GM12801 (cell line): ENCODE data around the gene ARHGAP26.

Experiments
- TF ChIP-seq, protein P1 (sequence below): IDR thresholded peaks from one replicate; pipeline ENCODE4 v1.5.1; 2011; ENCODE audit warnings: control low read depth; ENCODE audit not compliant: insufficient read length; ENCODE audit errors: extremely low read depth

ARHGAP26 gene

DNA sequence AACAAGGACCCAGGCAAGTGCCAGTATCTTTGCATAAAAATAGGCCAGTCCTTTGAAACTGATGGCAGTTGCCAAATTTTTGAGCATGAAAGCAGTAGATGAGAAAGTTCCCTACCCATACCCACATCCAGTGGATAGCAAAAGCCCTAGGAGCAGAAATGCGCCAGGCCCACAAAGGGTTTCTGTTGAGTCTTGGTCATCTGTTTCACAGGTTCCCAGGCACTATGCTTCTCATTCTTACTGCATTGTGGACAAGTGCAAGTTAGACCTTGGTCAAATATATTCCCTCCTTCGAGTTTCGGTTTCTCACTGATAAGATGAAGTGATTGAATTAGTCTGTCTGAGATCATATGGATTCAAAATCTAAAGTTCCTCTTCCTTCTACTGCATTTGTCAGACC is 481.0 kb downstream of the ARHGAP26 start:
- TF ChIP-seq, protein P1, sequence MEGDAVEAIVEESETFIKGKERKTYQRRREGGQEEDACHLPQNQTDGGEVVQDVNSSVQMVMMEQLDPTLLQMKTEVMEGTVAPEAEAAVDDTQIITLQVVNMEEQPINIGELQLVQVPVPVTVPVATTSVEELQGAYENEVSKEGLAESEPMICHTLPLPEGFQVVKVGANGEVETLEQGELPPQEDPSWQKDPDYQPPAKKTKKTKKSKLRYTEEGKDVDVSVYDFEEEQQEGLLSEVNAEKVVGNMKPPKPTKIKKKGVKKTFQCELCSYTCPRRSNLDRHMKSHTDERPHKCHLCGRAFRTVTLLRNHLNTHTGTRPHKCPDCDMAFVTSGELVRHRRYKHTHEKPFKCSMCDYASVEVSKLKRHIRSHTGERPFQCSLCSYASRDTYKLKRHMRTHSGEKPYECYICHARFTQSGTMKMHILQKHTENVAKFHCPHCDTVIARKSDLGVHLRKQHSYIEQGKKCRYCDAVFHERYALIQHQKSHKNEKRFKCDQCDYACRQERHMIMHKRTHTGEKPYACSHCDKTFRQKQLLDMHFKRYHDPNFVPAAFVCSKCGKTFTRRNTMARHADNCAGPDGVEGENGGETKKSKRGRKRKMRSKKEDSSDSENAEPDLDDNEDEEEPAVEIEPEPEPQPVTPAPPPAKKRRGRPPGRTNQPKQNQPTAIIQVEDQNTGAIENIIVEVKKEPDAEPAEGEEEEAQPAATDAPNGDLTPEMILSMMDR, result no peak

DNA sequence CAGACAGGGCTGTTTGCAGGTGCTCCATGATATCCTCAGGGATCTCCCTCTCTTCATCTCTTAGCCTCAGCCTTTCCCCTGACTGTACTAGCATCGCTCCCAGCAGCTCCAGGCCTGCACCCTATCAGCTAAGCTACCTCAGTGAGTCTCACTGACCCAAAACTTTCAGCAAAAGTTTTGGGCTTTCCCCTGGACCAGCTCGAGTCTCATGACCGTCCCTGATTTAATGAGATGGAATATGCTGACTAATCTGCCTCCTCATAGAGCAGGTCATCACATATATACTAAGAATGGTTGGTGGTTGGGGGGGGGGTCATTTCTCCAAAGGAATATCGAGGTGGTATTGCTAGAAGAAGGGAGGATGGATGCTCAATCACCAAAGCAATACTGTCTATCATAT is 481.8 kb downstream of the ARHGAP26 start:
- TF ChIP-seq, protein P1, result no peak

DNA sequence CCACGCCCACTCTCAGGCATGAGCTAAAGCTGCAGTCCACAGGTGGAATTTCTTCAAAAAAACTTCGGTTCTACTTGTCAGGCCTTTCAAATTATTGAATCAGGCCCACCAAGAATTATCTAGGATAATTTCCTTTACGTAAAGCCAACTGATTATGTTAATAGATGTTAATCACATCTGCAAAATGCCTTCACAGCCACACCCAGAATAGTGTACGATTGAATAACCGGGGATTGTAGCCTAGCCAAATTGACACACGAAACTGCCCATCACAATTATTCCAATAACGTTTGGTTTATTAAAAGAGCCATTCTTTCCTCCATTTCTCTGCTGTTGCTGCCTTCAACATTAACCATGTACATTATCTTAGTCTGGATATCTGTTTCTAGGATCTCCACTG is 484.6 kb downstream of the ARHGAP26 start:
- TF ChIP-seq, protein P1, result no peak

DNA sequence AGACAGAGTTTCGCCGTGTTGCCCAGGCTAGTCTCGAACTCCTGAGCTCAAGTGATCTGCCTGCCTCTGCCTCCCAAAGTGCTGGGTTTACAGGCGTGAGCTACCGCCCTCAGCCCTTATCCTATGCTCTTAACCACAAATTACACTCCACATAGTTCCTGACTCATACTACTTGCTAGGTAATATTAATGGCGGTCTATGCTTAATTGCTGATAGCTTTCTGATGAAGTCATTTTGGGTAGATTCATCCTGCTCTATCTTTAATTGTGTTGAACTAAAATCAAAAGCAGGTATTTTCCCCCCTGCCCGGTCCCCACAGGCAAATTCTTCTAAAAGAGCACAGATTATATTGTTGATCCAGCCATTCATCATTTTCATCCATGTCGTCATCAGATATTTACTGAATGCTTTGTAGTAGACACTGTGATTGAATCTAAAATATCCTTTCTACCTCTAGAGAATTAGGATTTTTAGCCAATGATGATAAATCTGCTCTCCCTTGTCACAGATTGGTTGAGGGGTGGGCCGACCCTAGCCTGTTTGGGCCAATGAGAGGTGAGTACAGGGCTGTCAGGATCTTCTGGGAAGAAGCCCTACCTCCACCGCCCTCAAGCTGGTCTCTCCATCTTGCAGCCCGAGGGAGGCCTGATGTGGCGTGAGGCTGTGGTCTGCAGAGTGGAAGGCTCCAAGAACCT is 488.5 kb downstream of the ARHGAP26 start:
- TF ChIP-seq, protein P1, result no peak

- TF ChIP-seq, protein P1, result no peak
These were observed 489.1 kb downstream of the ARHGAP26 start for GRCh38 chr5:143259254-143259605.

GRCh38 chr5:143261748-143262392 is 491.7 kb downstream of the ARHGAP26 start:
- TF ChIP-seq, protein P1, result no peak

GRCh38 chr5:143262393-143263174 is 492.4 kb downstream of the ARHGAP26 start:
- TF ChIP-seq, protein P1, result no peak
